IPS-18c (cell line): Measurements from ENCODE around the gene C2orf72.
"Not testable (repeated sequence)": the region's sequence is repeated elsewhere in the genome, so short reads cannot be mapped to it uniquely, and the experiment has no call there.

Experiments
- H3K4me3 ChIP-seq: 2 replicates; pipeline ENCODE4 v1.7.0; 2013; ENCODE audit warnings: low read depth, mild to moderate bottlenecking, low read length, moderate library complexity; ENCODE audit not compliant: insufficient read depth
- H3K9me3 ChIP-seq: one replicate; pipeline ENCODE4 v1.6.1; 2013; ENCODE audit warnings: mild to moderate bottlenecking, low read length, moderate library complexity; ENCODE audit not compliant: control insufficient read depth, insufficient read depth

Gene C2orf72

DNA sequence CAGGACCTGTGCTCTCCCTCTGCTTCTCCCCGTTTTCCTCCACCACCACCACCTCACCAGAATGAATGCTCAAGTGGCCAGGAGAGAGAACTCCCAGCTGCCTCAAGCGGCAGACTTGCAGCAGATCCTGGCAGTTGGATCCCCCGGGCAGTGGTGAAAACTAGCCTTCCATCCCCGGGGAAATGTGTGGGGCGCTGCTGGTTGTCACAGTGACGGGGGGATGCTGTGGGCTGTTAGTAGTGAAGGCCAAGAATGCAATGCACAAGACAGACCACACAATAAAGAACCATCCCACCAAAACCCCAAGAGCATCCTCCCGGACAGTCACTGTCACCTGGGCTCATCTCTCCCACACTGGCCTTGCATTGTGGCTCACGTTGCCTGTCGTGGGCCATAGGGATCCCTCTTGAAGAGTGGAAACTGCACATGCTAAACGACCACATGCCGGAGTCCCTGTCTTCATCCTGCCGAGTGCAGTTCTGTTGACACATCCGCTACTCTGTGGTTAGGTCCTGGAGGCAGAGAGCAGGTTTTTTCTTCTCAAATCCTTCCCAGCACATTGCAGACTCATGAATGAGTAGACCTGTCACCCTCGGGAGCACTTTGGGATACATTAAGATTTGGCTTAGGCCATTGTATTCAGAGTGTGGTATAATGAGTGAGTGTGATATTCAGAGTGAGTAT, 27.9 kb upstream of the C2orf72 start:
- no peaks in the 10 kb centered on the region for H3K9me3 ChIP-seq
- H3K4me3 ChIP-seq = no peak overlapping the region

DNA sequence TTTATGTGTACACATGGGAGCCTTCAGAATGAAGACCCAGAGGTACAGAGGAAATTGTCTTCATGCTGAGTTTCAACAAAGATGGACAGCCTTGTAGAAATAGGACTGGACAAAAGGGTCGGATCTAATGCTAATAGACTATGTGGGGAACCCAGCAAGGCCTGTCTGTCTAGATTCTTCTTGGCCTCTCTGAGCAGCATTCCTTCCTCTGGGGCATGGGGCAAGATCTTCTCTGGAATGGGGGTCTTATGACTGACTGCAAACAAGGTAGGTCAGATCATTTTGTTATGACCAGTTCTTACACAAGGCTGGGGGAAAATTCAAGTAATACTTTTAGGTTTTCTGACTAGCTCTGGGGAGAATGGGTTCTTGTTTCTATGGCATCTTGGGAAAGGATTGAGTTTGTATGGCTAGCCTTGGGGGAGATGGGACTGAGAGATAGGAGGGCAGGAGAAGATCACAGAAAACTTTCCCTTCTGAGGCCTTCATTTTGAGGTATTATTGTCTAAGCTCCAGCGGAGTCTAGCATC, 27.1 kb upstream of the C2orf72 start:
- no peak overlapping the region for H3K4me3 ChIP-seq
- H3K9me3 ChIP-seq = no peaks in the 10 kb centered on the region

DNA sequence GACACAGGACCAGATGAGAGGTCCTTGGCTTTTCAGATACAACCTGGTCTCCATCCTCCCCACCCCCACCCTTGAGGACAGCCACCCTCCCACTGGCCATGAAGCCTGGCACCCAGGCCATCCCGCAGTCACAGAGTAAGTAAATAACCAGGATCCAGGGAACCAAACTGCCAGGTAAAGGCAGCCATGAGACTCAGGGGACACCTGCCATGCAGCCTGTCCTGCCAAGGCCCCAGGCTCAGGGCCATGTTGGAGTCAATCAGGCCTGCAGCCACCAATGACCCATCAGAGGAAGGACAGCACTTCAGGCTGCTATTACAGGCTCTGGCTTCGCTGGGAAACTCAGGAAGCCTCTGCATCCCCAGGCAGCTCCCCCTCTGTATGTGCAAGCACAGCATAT, 25.8 kb upstream of the C2orf72 start:
- Histone ChIP-seq H3K4me3 (no peak overlapping the region), H3K9me3 (no peaks in the 10 kb centered on the region)

DNA sequence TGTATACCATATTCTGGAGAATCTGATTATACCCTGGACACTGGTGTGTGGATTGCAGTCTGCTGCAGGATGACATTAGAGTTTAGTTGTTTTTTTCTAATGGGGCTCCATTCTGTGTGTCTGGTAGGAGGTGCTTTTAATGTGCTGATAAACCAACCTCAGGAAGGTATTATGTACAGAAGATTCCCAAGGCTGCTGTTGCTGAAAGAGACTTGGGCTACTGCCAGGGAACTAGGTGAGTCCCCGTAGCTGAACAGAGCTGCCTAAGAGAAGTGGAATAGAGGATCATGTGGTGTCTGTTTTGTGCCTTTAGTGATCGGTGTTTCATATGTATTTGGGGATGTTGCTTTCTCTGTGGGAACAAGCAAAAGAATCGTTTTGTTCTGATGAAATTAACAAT, 24.9 kb upstream of the C2orf72 start:
- H3K9me3 ChIP-seq = no peaks in the 10 kb centered on the region
- H3K4me3 ChIP-seq = no peak overlapping the region

DNA sequence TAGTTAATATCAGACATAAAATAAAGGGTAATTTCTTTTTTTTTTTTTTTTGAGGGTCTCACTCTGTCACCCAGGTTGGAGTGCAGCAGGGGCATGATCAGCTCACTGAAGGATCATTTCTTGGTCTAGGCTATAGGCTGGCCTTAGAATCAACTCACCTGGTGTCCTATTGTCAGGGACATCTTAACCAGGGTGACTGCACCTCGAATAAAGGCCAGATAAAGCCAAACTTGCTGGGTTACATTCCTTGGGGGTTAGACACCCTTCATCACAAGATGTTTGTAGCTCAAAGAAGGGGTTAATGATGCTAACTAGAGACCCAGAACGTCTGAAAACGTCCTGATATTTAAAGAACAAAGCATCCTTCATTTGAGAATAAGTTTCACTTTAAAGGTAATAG, 23.5 kb upstream of the C2orf72 start:
- Histone ChIP-seq H3K4me3 (no peak overlapping the region), H3K9me3 (no peaks in the 10 kb centered on the region)

DNA sequence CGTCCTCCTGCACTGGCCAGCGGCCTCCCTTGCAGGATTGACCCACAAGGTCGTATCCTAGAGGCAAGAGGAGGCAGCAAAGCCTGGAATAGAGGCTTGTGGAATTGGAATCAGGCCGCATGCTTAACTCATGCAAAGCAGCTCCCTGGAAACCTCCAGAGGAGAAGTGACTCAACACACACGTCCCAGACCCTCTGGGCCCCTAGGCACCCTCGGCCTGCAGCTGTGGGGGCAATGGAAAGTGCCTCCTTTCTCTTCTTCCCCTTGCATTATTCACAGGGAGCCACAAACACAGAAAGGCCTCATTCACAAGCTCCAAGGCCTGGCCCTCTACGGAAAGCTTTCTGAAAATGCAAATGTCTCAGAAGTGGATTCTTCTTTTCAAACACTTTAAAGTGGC, 21.8 kb upstream of the C2orf72 start:
- H3K4me3 ChIP-seq = no peak overlapping the region
- no peaks in the 10 kb centered on the region for H3K9me3 ChIP-seq

DNA sequence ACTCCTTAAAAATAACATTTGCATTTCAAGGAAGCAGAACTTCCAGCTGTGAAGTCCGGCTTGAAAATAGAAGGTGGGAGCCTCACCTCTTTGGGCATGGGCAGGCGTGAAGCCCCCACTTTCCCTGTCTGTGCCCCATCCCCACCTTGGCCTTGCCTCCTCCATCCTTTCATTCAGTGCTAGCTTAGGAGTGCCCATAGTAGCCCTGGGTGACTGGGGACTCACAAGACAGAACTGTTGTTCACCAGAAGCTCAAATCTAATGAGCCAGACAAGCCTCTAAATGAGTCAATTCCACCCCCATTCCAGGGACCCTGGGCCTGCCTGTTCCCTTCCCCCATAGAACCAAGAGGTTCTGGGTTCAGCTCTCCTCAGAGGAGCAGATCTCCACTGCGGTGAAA, 21.4 kb upstream of the C2orf72 start:
- no peak overlapping the region for H3K4me3 ChIP-seq
- H3K9me3 ChIP-seq = no peaks in the 10 kb centered on the region

DNA sequence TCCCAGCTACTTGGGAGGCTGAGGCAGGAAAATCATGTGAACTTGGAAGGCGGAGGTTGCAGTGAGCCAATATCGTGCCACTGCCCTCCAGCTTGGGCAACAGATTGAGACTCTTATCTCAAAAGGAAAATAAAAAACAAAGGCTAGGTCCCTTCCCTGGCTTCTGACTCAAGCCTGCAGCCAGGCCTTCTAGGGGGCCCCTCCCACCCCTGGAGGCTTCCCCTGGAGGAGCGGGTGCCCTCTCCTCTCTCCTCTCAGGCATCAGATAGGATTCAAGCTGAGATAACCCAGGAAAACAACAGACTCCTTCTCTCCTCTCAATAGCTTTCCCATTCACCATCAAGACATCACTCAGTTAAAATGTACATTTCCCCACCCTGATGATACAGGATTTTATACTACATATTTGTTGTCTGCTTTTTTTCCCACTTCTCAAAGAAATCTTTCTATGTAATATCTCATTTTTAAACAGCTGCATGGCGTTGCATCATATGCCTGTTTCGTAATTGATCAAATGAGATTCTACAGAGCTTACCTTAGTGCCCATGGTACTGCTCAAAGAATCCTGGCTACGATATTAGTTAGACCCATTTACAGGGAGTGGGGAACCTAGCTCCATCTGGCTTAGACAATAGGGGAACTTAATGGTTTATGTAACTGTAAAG, 20.6 kb upstream of the C2orf72 start:
- H3K4me3 ChIP-seq = no peak overlapping the region
- H3K9me3 ChIP-seq = no peaks in the 10 kb centered on the region

DNA sequence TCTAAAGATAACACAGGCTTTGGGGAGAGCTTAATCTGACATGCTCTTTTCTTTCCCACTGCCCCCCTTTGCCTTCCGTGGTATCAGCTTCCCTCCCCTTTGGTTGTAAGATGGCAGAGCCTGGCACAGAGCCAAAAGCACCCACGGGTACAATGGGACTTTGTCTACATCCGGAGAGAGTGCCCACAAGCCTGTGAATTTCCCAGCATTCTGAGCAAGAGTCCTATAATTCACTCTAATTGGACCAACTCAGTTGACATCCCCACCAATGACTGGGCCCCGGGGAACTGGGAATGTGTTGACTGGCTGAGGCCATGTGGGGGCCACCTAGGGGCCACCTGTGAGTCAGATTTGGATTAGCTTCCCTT, 20.1 kb upstream of the C2orf72 start:
- no peaks in the 10 kb centered on the region for H3K9me3 ChIP-seq
- H3K4me3 ChIP-seq = no peak overlapping the region

DNA sequence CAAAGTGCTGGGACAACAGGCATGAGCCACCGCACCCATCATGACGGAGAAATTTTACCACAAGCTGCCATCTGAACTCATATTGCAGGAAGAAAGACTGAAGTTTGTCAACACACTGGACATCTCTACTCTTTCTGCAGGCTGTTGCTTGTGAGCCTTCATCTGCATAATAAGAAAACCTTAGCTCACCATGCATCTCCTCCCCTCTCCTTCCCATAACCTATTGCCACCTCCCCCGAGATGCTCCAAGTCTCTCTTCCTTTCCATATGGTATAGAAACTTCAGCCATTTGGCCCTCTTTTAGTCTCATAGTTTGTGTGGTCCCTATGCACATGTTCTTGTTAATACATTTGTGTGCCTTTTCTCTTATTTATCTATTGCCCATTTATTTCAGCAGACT, 19.1 kb upstream of the C2orf72 start:
- no peaks in the 10 kb centered on the region for H3K9me3 ChIP-seq
- H3K4me3 ChIP-seq = no peak overlapping the region

DNA sequence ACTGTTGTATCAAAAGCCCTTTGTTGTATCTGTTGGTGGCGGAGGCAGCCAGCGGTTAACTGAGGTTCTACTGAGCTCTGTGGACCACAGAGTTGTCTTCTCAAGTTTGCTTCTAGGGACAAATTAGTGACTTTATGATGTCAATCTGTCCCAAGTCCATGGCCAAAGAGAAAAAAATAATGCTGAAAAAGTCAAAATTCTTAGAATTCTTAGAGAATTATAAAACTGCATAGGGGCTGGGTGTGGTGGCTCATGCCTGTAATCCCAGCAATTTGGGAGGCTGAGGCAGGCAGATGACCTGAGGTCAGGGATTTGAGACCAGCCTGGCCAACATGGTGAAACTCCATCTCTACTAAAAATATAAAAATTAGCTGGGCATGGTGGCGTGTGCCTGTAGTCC, 12.3 kb upstream of the C2orf72 start:
- not testable (repeated sequence) for H3K4me3 ChIP-seq, H3K9me3 ChIP-seq

DNA sequence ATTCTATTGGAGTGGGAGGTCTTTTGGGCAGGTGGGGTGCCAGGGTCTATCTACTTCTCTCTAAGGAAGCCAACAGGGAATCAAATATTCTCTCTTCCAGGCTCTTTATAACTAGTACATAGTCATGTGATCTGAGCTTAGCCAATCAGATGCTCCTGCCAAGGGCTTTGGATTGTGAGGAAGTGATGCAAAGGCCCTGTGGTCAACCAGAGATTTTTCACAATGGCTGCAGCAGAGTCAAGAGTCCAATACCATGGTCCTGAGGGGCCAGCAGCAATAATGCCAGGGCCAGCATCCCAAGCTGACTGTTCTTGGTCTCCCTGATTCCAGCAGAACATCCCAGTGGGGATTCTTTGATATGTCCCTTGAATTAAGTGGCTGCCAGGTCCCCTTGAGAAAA, 8.4 kb upstream of the C2orf72 start:
- H3K4me3 ChIP-seq = no peak overlapping the region

DNA sequence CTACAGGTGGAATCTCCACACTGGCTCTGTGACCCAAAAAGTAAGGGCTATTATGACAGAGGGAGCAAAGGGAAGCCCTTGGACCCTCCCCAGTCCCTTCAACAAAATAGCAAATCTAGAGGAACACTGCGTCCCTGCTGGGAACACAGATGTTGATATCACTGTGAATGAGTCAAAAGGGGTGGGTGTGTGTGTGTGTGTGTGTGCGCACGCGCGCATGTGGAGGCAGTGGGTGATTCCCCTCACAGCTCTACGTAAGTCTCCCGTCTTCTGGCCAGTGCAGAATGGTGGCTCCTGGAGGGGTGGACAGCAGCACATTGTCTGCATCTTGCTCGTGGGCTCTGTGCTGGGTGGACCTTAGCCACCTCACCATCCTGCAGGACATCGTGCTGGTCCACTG, 7.8 kb upstream of the C2orf72 start:
- no peak overlapping the region for H3K4me3 ChIP-seq

More for the DNA sequence above, 8.4 kb upstream of the C2orf72 start:
- H3K9me3 ChIP-seq = no peaks in the 10 kb centered on the region

DNA sequence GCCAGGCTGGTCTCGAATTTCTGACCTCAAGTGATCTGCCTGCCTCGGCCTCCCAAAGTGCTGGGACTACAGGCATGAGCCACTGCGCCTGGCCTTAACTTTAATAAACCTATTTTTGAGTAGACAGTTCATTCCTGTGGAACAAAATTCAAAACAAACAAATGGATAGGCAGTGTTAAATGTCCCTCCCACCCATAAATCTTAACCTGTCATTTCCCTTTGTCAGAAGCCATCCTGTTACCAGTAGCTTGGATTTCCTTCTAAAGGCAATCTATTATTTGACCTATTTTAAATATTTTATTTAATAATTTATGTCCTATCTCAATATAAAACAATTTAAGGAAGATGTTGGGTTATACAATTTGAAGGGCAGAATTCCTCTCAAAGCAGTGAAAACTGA, 6.6 kb upstream of the C2orf72 start:
- H3K9me3 ChIP-seq = no peaks in the 10 kb centered on the region
- H3K4me3 ChIP-seq = no peak overlapping the region

More for the DNA sequence above, 7.8 kb upstream of the C2orf72 start:
- no peaks in the 10 kb centered on the region for H3K9me3 ChIP-seq

DNA sequence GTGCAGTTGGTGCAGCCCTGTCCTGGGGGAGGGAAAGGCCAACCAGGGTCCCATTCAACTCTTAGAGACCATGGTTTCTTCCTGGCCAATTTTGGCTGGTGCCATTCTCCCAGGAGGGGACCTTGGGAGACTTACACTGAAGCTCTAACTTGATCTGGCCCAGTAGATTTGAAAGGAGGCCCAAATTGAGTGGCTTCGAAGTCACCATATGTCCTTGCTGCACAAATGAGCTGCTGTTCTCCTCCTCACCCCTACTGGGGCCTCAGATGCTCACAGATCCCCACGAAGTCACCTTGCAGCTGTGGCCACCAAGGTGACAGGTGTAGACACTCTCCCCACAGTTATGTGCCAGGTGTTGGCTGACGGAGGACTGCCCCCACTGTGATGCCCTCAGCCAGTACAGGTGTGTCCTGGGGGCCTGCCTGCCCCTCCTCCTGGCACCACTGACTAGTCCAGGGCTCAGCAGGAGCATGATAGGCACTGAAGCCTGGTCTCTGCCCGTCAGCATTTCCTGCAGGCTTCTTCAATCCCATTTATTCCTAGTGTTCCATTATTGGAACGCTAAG, 4.7 kb upstream of the C2orf72 start:
- H3K4me3 ChIP-seq = no peak overlapping the region
- H3K9me3 ChIP-seq = no peaks in the 10 kb centered on the region

DNA sequence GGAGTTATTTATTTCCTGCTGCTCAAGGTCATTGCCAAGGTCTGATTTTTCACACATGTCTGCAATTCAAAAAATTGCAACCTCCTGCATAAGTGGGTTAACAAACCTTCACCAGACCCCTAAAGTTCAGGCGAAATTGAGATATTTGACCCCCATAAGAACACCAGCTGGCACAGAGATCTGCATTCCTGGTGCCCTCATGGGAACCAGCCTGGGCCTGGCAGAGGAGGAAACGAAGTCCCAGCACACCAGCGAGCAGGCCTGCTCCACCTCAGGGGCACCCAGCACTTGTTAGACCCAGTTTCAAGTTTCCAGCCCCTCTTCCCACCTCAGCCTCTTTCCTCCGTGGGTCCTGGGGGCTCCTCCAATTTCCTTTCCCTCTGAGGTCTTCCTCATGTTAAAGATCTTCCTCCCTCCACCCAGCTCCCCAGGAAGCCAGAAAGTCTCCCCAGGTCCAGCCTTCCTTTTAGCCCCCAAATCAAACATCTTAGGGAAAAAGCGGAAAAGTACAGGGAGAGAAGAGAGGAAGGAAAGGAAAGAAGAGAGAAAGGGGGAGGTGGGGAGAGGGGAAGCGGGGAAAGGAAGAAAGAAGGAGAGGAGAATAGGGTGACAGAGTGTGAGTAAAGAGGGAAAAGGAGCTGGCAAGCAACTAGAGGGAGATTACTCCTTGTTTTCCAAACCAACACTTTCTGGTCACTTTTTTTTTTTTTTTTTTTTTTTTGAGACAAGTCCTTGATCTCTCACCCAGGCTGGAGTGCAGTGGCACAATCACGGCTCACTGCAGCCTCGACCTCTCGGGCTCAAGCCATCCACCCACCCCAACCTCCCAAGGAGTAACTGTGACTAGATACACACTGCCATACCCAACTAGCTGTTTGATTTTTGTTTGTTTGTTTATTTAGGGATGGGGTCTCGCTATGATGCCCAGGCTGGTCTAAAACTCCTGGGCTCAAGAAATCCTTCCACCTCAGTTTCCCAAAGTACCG, 3.9 kb upstream of the C2orf72 start:
- Histone ChIP-seq H3K9me3 (no peaks in the 10 kb centered on the region), H3K4me3 (no peak overlapping the region)

DNA sequence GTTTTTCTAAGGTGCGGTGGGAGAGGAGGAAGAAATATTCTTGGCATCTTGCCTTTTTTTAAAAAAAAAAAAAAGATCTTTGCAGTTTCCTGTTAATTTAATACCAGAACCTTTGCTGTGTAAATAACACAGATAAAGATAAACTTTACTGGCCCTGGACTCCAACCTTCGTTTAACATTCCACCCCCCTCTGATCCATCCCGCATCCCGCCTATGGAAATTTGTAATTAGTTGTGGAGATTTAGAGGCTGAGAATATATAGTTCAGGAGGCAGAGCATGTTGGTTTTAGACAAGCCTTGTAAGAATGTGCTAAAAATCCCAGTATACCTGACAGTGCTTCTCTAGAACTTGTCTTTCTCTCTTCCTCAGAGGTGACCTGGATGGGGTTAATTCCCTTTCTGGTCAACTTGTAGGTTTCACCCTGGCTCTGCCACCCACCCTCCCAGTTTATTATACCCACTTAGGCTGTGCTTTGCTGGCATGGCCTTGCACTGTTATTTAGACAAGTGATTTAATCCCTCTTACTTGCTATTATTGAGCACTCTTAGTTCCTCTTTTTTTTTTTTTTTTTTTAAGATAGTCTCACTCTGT, 2.9 kb upstream of the C2orf72 start:
- Histone ChIP-seq H3K9me3 (no peaks in the 10 kb centered on the region), H3K4me3 (no peak overlapping the region)
